Measurements from ENCODE around the gene CERK. TPM values are rescaled to one million over a fixed set of nuclear protein-coding genes. Genes with fewer than 3 reads are reported as not detected.

The CERK gene
- total RNA-seq, 1 experiment from 2014 or later, result 11.6 TPM

GRCh38 chr22:46755525-46755924 lies 17.5 kb upstream of the CERK start:
- Mint-ChIP-seq H3K36me3 (ENCODE audit: insufficient read depth, unreplicated experiment) (peaks cover 11% of the 10 kb centered on the region), H3K27ac (ENCODE audit: low read depth, unreplicated experiment) (no peak overlapping the region), H3K9me3 (ENCODE audit: unreplicated experiment) (peaks cover 7% of the 10 kb centered on the region), H3K27me3 (ENCODE audit: insufficient read depth, unreplicated experiment) (no peaks in the 10 kb centered on the region), H3K4me3 (ENCODE audit: unreplicated experiment) (peak overlapping the region; percentile 71), H3K4me1 (ENCODE audit: insufficient read depth, unreplicated experiment) (peaks cover 20% of the 10 kb centered on the region)
- CTCF ChIA-PET, result interaction anchor here (0.6 to 2.1 kb wide), 4 partner anchors 48 to 371 kb away, joined by 3 to 10 read pairs (median 4); no protein-coding TSS in a partner anchor
- no peak for DNase-seq (ENCODE audit: unreplicated experiment)
- POLR2A ChIA-PET, result interaction anchor here (1.3 to 1.8 kb wide), 2 partner anchors 24 to 197 kb away, joined by 5 read pairs; no protein-coding TSS in a partner anchor
- no TSS peak for BruUV-seq (replicated peaks)
- TF ChIP-seq, protein P1, sequence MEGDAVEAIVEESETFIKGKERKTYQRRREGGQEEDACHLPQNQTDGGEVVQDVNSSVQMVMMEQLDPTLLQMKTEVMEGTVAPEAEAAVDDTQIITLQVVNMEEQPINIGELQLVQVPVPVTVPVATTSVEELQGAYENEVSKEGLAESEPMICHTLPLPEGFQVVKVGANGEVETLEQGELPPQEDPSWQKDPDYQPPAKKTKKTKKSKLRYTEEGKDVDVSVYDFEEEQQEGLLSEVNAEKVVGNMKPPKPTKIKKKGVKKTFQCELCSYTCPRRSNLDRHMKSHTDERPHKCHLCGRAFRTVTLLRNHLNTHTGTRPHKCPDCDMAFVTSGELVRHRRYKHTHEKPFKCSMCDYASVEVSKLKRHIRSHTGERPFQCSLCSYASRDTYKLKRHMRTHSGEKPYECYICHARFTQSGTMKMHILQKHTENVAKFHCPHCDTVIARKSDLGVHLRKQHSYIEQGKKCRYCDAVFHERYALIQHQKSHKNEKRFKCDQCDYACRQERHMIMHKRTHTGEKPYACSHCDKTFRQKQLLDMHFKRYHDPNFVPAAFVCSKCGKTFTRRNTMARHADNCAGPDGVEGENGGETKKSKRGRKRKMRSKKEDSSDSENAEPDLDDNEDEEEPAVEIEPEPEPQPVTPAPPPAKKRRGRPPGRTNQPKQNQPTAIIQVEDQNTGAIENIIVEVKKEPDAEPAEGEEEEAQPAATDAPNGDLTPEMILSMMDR (IDR thresholded peaks at IDR 0.05; ENCODE audit: unreplicated experiment), result no peak
- intact Hi-C loops (cut with micrococcal nuclease), result no loop called here

GRCh38 chr22:46754826-46755225 lies 16.8 kb upstream of the CERK start:
- POLR2A ChIA-PET, result interaction anchor here (0.6 to 2.5 kb wide), 9 partner anchors 9 to 298 kb away, joined by 3 to 43 read pairs (median 5); partner anchors contain the start of genes CERK and TBC1D22A
- no peak for DNase-seq (ENCODE audit: unreplicated experiment)
- H3K36me3 Mint-ChIP-seq (ENCODE audit: insufficient read depth, unreplicated experiment), result peaks cover 7% of the 10 kb centered on the region
- H3K4me3 Mint-ChIP-seq (ENCODE audit: unreplicated experiment), result peak overlapping the region; percentile 71
- intact Hi-C loops (cut with micrococcal nuclease), result no loop called here
- TF ChIP-seq, protein P1 (IDR thresholded peaks at IDR 0.05; ENCODE audit: unreplicated experiment), result no peak
- no TSS peak for BruUV-seq (replicated peaks)
- H3K9me3 Mint-ChIP-seq (ENCODE audit: unreplicated experiment), result peaks cover 7% of the 10 kb centered on the region
- no peaks in the 10 kb centered on the region for H3K27me3 Mint-ChIP-seq (ENCODE audit: insufficient read depth, unreplicated experiment)
- H3K27ac Mint-ChIP-seq (ENCODE audit: low read depth, unreplicated experiment), result peak overlapping the region; percentile 98
- H3K4me1 Mint-ChIP-seq (ENCODE audit: insufficient read depth, unreplicated experiment), result peaks cover 20% of the 10 kb centered on the region
- CTCF ChIA-PET, result interaction anchor here (0.7 to 2.1 kb wide), 3 partner anchors 48 to 370 kb away, joined by 3 to 10 read pairs (median 3); no protein-coding TSS in a partner anchor

DNA sequence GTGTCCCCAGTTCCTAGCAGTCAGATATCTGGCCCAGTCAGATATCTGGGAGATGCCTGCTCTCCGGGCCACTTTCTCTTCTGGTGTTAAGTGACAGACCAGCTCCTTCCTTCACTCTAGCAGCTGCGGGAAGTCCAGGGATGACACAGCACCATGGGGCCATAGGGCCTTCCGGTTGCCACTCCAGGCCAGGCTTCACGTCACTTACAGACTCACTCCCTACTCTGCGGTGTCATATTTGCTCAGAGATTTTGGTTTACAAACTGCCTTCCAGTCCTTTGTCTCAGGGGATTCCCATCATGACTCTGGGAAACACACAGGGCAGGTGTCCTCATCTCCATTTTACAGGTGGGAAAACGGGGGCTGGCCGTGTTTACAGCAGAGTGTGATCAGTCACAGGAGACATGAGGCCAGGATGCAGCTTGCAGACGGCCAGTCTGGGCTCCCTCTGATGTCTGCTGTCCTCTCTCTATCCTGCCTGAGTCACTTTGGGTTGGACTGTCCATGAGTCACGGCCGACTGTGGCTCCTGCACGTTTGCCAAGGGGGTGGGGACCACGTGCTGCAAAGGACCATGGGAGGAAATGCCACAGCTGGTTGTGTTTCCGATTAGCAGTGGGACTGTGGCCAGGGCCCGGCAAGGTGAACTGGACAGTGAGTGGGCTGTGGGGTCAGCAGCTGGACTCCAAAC lies 16.2 kb upstream of the CERK start:
- CTCF ChIA-PET, result interaction anchor here (0.6 to 1.3 kb wide), 4 partner anchors 14 to 196 kb away, joined by 3 to 4 read pairs (median 4); no protein-coding TSS in a partner anchor
- Mint-ChIP-seq H3K4me1 (ENCODE audit: insufficient read depth, unreplicated experiment) (peaks cover 20% of the 10 kb centered on the region), H3K36me3 (ENCODE audit: insufficient read depth, unreplicated experiment) (peaks cover 4% of the 10 kb centered on the region), H3K4me3 (ENCODE audit: unreplicated experiment) (peak overlapping the region; percentile 71), H3K27ac (ENCODE audit: low read depth, unreplicated experiment) (peak overlapping the region; percentile 98), H3K27me3 (ENCODE audit: insufficient read depth, unreplicated experiment) (no peaks in the 10 kb centered on the region), H3K9me3 (ENCODE audit: unreplicated experiment) (peaks cover 7% of the 10 kb centered on the region)
- POLR2A ChIA-PET, result interaction anchor here (0.6 to 2.5 kb wide), 11 partner anchors 9 to 298 kb away, joined by 3 to 43 read pairs (median 4); partner anchors contain the start of genes CERK and TBC1D22A
- TSS peak; percentile 41 for BruUV-seq (replicated peaks)
- TF ChIP-seq, protein P1 (IDR thresholded peaks at IDR 0.05; ENCODE audit: unreplicated experiment), result no peak
- intact Hi-C loops (cut with micrococcal nuclease), result no loop called here
- peak; percentile 96 for DNase-seq (ENCODE audit: unreplicated experiment)

- intact Hi-C loops (cut with micrococcal nuclease), result no loop called here
- H3K36me3 Mint-ChIP-seq (ENCODE audit: insufficient read depth, unreplicated experiment), result peaks cover 4% of the 10 kb centered on the region
- H3K4me3 Mint-ChIP-seq (ENCODE audit: unreplicated experiment), result peak overlapping the region; percentile 71
- BruUV-seq (replicated peaks), result no TSS peak
- ChIA-PET POLR2A (interaction anchor here (0.7 to 2.5 kb wide), 9 partner anchors 10 to 259 kb away, joined by 3 to 43 read pairs (median 4); partner anchors contain the start of genes CERK and TBC1D22A), CTCF (interaction anchor here (0.6 to 1.3 kb wide), 4 partner anchors 13 to 195 kb away, joined by 3 to 4 read pairs (median 4); no protein-coding TSS in a partner anchor)
- H3K4me1 Mint-ChIP-seq (ENCODE audit: insufficient read depth, unreplicated experiment), result peaks cover 17% of the 10 kb centered on the region
- DNase-seq (ENCODE audit: unreplicated experiment), result no peak
- peak overlapping the region; percentile 98 for H3K27ac Mint-ChIP-seq (ENCODE audit: low read depth, unreplicated experiment)
- no peaks in the 10 kb centered on the region for H3K27me3 Mint-ChIP-seq (ENCODE audit: insufficient read depth, unreplicated experiment)
- peaks cover 7% of the 10 kb centered on the region for H3K9me3 Mint-ChIP-seq (ENCODE audit: unreplicated experiment)
- TF ChIP-seq, protein P1 (IDR thresholded peaks at IDR 0.05; ENCODE audit: unreplicated experiment), result no peak
Observed at GRCh38 chr22:46753761-46754109, 15.7 kb upstream of the CERK start.

All from MCF 10A (cell line).